ENCODE data around the gene WNT8B.

DNA sequence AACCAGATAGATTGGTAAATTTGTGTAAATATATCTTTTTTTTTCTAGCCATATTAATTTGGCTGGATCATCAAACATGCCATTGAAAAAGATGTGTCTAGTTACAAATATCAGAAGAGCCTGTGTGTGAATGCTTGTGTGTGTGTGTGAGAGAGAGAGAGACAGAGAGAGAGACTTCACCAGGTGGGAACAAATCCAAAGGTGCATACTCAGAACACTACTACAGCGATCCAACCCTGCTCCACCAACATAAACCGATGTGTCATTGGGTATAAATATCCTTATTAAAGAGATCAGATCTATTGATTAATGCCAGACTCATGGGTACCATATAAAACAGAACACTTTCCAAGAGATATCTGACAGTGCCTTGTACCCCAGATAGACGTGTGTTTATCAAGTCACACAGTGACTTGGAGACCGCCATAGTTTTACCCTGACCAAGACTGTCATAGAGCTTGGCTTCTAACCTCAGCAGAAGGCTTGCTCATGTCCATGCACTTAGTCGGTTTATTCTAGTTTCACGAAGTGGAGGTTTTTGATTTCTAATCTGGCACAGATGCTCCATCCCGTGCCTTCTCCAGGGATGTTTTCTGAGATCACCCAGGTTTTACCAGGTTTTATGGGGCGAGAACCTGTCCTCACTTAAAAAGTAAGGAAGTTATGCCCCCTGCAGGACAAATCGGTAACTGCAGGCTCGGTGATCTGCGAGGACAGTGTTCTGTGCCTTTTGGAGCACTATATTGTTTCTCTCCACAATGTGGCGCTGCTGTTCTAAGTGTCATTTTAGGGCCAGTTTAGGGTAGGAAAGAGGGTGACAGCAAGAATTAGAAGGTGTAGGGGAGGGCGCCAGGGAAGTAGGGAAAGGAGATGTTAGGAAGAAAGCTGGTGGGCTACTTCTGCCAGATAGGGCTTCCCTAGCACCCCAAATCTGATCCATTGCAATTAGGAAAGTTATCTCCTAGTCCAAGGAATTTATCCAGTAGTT is 29.3 kb upstream of the WNT8B start:
- TF ChIP-seq, protein P1, sequence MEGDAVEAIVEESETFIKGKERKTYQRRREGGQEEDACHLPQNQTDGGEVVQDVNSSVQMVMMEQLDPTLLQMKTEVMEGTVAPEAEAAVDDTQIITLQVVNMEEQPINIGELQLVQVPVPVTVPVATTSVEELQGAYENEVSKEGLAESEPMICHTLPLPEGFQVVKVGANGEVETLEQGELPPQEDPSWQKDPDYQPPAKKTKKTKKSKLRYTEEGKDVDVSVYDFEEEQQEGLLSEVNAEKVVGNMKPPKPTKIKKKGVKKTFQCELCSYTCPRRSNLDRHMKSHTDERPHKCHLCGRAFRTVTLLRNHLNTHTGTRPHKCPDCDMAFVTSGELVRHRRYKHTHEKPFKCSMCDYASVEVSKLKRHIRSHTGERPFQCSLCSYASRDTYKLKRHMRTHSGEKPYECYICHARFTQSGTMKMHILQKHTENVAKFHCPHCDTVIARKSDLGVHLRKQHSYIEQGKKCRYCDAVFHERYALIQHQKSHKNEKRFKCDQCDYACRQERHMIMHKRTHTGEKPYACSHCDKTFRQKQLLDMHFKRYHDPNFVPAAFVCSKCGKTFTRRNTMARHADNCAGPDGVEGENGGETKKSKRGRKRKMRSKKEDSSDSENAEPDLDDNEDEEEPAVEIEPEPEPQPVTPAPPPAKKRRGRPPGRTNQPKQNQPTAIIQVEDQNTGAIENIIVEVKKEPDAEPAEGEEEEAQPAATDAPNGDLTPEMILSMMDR (conservative IDR thresholded peaks at IDR 0.05; ENCODE audit: low read length) = peak; percentile 100
- no peak for TF ChIP-seq EZH2phosphoT487 (IDR thresholded peaks at IDR 0.05; ENCODE audit: borderline replicate concordance, low read depth, low read length)
